Keratinocyte (primary cell): ENCODE measurements around the gene KASH5. TPM values are rescaled to one million over a fixed set of nuclear protein-coding genes. Genes with fewer than 3 reads are reported as not detected.

Experiments
- DNase-seq: peaks from one replicate; pipeline ENCODE4 v3.0.0-alpha.2; 2011; ENCODE audit warnings: low read depth, missing footprints, low spot score
- FAIRE-seq: peaks from 2 replicates; lab custom pipeline; 2011; peaks lifted over from hg19 to GRCh38; lab: Jason Lieb, UNC
- H2AFZ ChIP-seq: 2 replicates; pipeline ENCODE4 v1.6.0; 2012; ENCODE audit warnings: low read length, control low read depth, inconsistent platforms; ENCODE audit not compliant: control insufficient read depth
- H3K27ac ChIP-seq: 2 replicates; pipeline ENCODE4 v1.5.1; 2011; ENCODE audit warnings: low read length; ENCODE audit not compliant: control insufficient read depth, insufficient read depth
- H3K27me3 ChIP-seq: 3 replicates; pipeline ENCODE4 v1.6.0; 2011; ENCODE audit warnings: low read length; ENCODE audit not compliant: control insufficient read depth, insufficient read depth; ENCODE audit errors: extremely low read depth
- H3K36me3 ChIP-seq, 2 experiments: 2 replicates in 1 of 2; 3 replicates in 1 of 2; pipeline ENCODE4 v1.5.1; 2011; ENCODE audit warnings: low read length in 2 of 2, mild to moderate bottlenecking in 1 of 2; ENCODE audit not compliant: control insufficient read depth in 2 of 2, insufficient read depth in 2 of 2; ENCODE audit errors: extremely low read depth in 1 of 2
- H3K4me1 ChIP-seq: 3 replicates; pipeline ENCODE4 v1.5.1; 2011; ENCODE audit warnings: low read length; ENCODE audit not compliant: control insufficient read depth, insufficient read depth; ENCODE audit errors: extremely low read depth
- H3K4me2 ChIP-seq: 3 replicates; pipeline ENCODE4 v1.6.0; 2011; ENCODE audit warnings: low read depth, low read length; ENCODE audit not compliant: control insufficient read depth, insufficient read depth; ENCODE audit errors: extremely low read depth
- H3K4me3 ChIP-seq, 3 experiments: fragments of 200-600 bp in 1 of 3; sonication (generic) in 1 of 3; 2 replicates in 2 of 3; 3 replicates in 1 of 3; pipeline ENCODE4 v1.5.1; 2011 to 2016; ENCODE audit warnings: low read length in 3 of 3, mild to moderate bottlenecking in 3 of 3, control low read depth in 2 of 3, inconsistent platforms in 1 of 3, low read depth in 1 of 3, mixed read lengths in 1 of 3, mixed run types in 1 of 3, moderate library complexity in 1 of 3; ENCODE audit not compliant: control insufficient read depth in 2 of 3, insufficient read depth in 2 of 3; ENCODE audit errors: extremely low read depth in 1 of 3
- H3K79me2 ChIP-seq: 2 replicates; pipeline ENCODE4 v1.6.0; 2012; ENCODE audit warnings: low read length; ENCODE audit not compliant: control insufficient read depth, insufficient read depth
- H3K9ac ChIP-seq: 3 replicates; pipeline ENCODE4 v1.6.0; 2011; ENCODE audit warnings: low read length; ENCODE audit not compliant: control insufficient read depth, insufficient read depth; ENCODE audit errors: extremely low read depth
- H3K9me1 ChIP-seq: 3 replicates; pipeline ENCODE4 v1.6.0; 2011; ENCODE audit warnings: low read length; ENCODE audit not compliant: control insufficient read depth, insufficient read depth; ENCODE audit errors: extremely low read depth
- H3K9me3 ChIP-seq: 2 replicates; pipeline ENCODE4 v1.5.1; 2012; ENCODE audit warnings: low read depth, low read length; ENCODE audit not compliant: control insufficient read depth
- H4K20me1 ChIP-seq: 3 replicates; pipeline ENCODE4 v1.6.0; 2011; ENCODE audit warnings: low read length; ENCODE audit not compliant: control insufficient read depth, insufficient read depth; ENCODE audit errors: extremely low read depth
- EZH2 ChIP-seq: IDR thresholded peaks from one replicate; pipeline ENCODE4 v1.6.1; 2012; ENCODE audit warnings: inconsistent platforms, mild to moderate bottlenecking, low read length, moderate library complexity
- dilution Hi-C: fragments of 300-500 bp; cut with MboI; formaldehyde crosslinking; loops from one replicate; pipeline ENCODE4 v1.7.0; 2020; ENCODE audit warnings: low sequenced_read_pairs; ENCODE audit not compliant: extremely low pct_ligation_motif_present
- polyA plus RNA-seq, 5 experiments: library from polyadenylated mRNA; depleted of rRNA in 3 of 5; stranded (reverse) in 3 of 5; stranded (forward) in 1 of 5; unstranded in 1 of 5; fragments of >200 nt; gene quantifications; 1 replicate in 1 of 5; 2 replicates in 3 of 5; 3 replicates in 1 of 5; pipeline versions ENCODE4 v1.2.1 to v1.2.3, GENCODE V29; 2011 to 2012; ENCODE audit warnings: missing spikeins in 2 of 5, low read depth in 1 of 5, low replicate concordance in 1 of 5
- TF ChIP-seq, protein P1 (sequence below), 3 experiments: IDR thresholded peaks in 1 of 3; conservative IDR thresholded peaks in 1 of 3; optimal IDR thresholded peaks in 1 of 3; 2 replicates in 2 of 3; 3 replicates in 1 of 3; pipeline versions ENCODE3 to v1.5.1; 2011; ENCODE audit warnings: low read length in 3 of 3, mild to moderate bottlenecking in 3 of 3, moderate library complexity in 2 of 3, control low read depth in 1 of 3, inconsistent platforms in 1 of 3; ENCODE audit not compliant: insufficient read depth in 2 of 3; ENCODE audit errors: extremely low read depth in 1 of 3

KASH5 gene
- polyA plus RNA-seq, 1 donor (not counting 4 experiments of a cell fraction or from before 2014, with no cell fraction given): not detected

DNA sequence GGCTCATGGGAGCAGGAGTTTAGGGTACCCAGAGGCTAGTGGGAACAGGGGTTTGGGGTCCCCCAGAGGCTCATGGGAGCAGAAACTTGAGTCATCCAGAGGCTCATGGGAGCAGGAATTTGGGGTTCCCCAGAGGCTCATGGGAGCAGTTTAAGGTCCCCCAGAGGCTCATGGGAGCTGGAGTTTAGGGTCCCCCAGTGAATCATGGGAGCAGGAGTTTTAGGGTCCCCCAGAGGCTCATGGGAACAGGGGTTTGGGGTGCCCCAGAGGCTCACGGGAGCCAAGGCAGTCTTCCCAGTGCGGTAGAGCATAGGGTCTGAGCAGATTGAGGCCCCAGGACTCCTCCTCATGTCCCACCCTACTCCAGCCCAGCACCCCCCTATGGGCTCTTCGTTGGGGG lies 77.3 kb downstream of the KASH5 start:
- dilution Hi-C loops: no loop called here
- TF ChIP-seq, protein P1, sequence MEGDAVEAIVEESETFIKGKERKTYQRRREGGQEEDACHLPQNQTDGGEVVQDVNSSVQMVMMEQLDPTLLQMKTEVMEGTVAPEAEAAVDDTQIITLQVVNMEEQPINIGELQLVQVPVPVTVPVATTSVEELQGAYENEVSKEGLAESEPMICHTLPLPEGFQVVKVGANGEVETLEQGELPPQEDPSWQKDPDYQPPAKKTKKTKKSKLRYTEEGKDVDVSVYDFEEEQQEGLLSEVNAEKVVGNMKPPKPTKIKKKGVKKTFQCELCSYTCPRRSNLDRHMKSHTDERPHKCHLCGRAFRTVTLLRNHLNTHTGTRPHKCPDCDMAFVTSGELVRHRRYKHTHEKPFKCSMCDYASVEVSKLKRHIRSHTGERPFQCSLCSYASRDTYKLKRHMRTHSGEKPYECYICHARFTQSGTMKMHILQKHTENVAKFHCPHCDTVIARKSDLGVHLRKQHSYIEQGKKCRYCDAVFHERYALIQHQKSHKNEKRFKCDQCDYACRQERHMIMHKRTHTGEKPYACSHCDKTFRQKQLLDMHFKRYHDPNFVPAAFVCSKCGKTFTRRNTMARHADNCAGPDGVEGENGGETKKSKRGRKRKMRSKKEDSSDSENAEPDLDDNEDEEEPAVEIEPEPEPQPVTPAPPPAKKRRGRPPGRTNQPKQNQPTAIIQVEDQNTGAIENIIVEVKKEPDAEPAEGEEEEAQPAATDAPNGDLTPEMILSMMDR (optimal IDR thresholded peaks at IDR 0.05 in 1 of 3, IDR thresholded peaks at IDR 0.05 in 1 of 3, conservative IDR thresholded peaks at IDR 0.05 in 1 of 3; ENCODE audit: extremely low read depth in 1 of 3, insufficient read depth in 2 of 3, low read length in 3 of 3): no peak
- no peak for TF ChIP-seq EZH2
- H3K9me3 ChIP-seq: no peaks in the 10 kb centered on the region
- H3K9me1 ChIP-seq: no peaks in the 10 kb centered on the region
- no peak overlapping the region for H3K4me3 ChIP-seq
- peaks cover 0 to 2% of the 10 kb centered on the region in 2 experiments for H3K36me3 ChIP-seq
- H3K27me3 ChIP-seq: no peaks in the 10 kb centered on the region
- FAIRE-seq: no peak
- no peak overlapping the region for H2AFZ ChIP-seq
- DNase-seq: no peak
- peaks cover 15% of the 10 kb centered on the region for H3K4me1 ChIP-seq
- H3K79me2 ChIP-seq: no peaks in the 10 kb centered on the region
- no peak overlapping the region for H3K9ac ChIP-seq
- no peak overlapping the region for H3K27ac ChIP-seq
- H4K20me1 ChIP-seq: no peaks in the 10 kb centered on the region
- H3K4me2 ChIP-seq: no peak overlapping the region

Other genes starting within 250 kb of the KASH5 start
- gene HRC, start 232.9 kb upstream of the KASH5 start, polyA plus RNA-seq: 0.03 to 0.08 TPM in 2 of 3 replicates, not detected in the other
- 16.1 to 23.3 TPM (median 16.1 TPM) in 3 replicates for gene TRPM4, start 230.5 kb upstream of the KASH5 start, polyA plus RNA-seq
- gene SLC6A16, start 63.1 kb upstream of the KASH5 start, polyA plus RNA-seq: 0.04 TPM in 1 of 3 replicates, not detected in the others
- gene CD37, start 52.8 kb upstream of the KASH5 start, polyA plus RNA-seq: not detected in 3 replicates
- 6.4 to 13.6 TPM (median 8.9 TPM) in 3 replicates for gene TEAD2, start 25.8 kb upstream of the KASH5 start, polyA plus RNA-seq
- gene DKKL1, start 24.4 kb upstream of the KASH5 start, polyA plus RNA-seq: 0.10 TPM in 1 of 3 replicates, not detected in the others
- not detected in 3 replicates for gene PTH2, start 35.2 kb downstream of the KASH5 start, polyA plus RNA-seq
- not detected in 3 replicates for gene GFY, start 37.1 kb downstream of the KASH5 start, polyA plus RNA-seq
- 0.04 to 0.12 TPM (median 0.04 TPM) in 3 replicates for gene SLC17A7, start 53.3 kb downstream of the KASH5 start, polyA plus RNA-seq
- 29.0 to 40.7 TPM (median 37.8 TPM) in 3 replicates for gene PIH1D1, start 63.6 kb downstream of the KASH5 start, polyA plus RNA-seq
- 7.1 to 12.2 TPM (median 9.8 TPM) in 3 replicates for gene ALDH16A1, start 65.0 kb downstream of the KASH5 start, polyA plus RNA-seq
- gene FLT3LG, start 86.0 kb downstream of the KASH5 start, polyA plus RNA-seq: 0.80 to 1.7 TPM (median 1.3 TPM) in 3 replicates
- 1,826 to 4,676 TPM (median 3,383 TPM) in 3 replicates for gene RPL13A, start 99.4 kb downstream of the KASH5 start, polyA plus RNA-seq
- 2,569 to 3,320 TPM (median 2,868 TPM) in 3 replicates for gene RPS11, start 108.2 kb downstream of the KASH5 start, polyA plus RNA-seq
- gene FCGRT, start 124.4 kb downstream of the KASH5 start, polyA plus RNA-seq: 12.0 to 12.8 TPM (median 12.3 TPM) in 3 replicates
- 0.10 to 0.14 TPM in 2 of 3 replicates, not detected in the other for gene RCN3, start 139.8 kb downstream of the KASH5 start, polyA plus RNA-seq
- gene NOSIP, start 192.3 kb downstream of the KASH5 start, polyA plus RNA-seq: 36.6 to 63.6 TPM (median 42.7 TPM) in 3 replicates
- gene PRRG2, start 193.1 kb downstream of the KASH5 start, polyA plus RNA-seq: 5.2 to 7.5 TPM (median 5.3 TPM) in 3 replicates
- gene PRR12, start 202.9 kb downstream of the KASH5 start, polyA plus RNA-seq: 0.35 to 1.1 TPM (median 0.42 TPM) in 3 replicates